K562 (cell line): ENCODE data around the gene PI4KA. TPM values are rescaled to one million over a fixed set of nuclear protein-coding genes. Genes with fewer than 3 reads are reported as not detected.
A peak's percentile ranks its signal among the peaks of the same experiment; 100 is the strongest.

Experiments
- ARID2 ChIP-seq: fragments of 450-650 bp; IDR thresholded peaks from 2 replicates; pipeline ENCODE4 v1.6.1; 2017; ENCODE audit warnings: antibody characterized with exemption, mild to moderate bottlenecking
- CREBBP ChIP-seq: IDR thresholded peaks from one replicate; pipeline ENCODE4 v1.6.1; 2012; ENCODE audit warnings: low read depth, mild to moderate bottlenecking, control low read depth, inconsistent platforms, low read length
- CTCFL ChIP-seq: IDR thresholded peaks from 2 replicates; pipeline ENCODE4 v1.6.1; 2011; ENCODE audit warnings: borderline replicate concordance, low read depth, mild to moderate bottlenecking, moderate library complexity, low read length; ENCODE audit not compliant: insufficient read depth, poor library complexity, severe bottlenecking
- EP300 ChIP-seq: IDR thresholded peaks from 2 replicates; pipeline ENCODE4 v1.6.1; 2012; ENCODE audit warnings: low read length, improper control_type of control experiment
- FOXM1 ChIP-seq, 2 experiments: fragments of 450-650 bp in 1 of 2; sonication (generic) in 1 of 2; formaldehyde crosslinking in 1 of 2; IDR thresholded peaks; 2 replicates each; pipeline versions ENCODE4 v1.6.1 to v1.9.0; 2017 to 2022; ENCODE audit warnings: low read depth in 2 of 2, mild to moderate bottlenecking in 2 of 2, missing genetic modification reagents in 1 of 2, moderate library complexity in 1 of 2
- FOXP1 ChIP-seq: sonication (generic); formaldehyde crosslinking; IDR thresholded peaks from 2 replicates; pipeline ENCODE4 v1.8.0; 2022; ENCODE audit warnings: mild to moderate bottlenecking, missing genetic modification reagents
- ILF3 ChIP-seq: fragments of 450-650 bp; IDR thresholded peaks from 2 replicates; pipeline ENCODE4 v1.6.1; 2018; ENCODE audit warnings: antibody characterized with exemption, mild to moderate bottlenecking, moderate library complexity, borderline replicate concordance
- KHSRP ChIP-seq: fragments of 450-650 bp; IDR thresholded peaks from 2 replicates; pipeline ENCODE4 v1.6.1; 2017
- MIER1 ChIP-seq: fragments of 450-650 bp; IDR thresholded peaks from 2 replicates; pipeline ENCODE4 v1.6.1; 2016; ENCODE audit warnings: antibody characterized with exemption, mild to moderate bottlenecking, low read depth
- NKRF ChIP-seq: fragments of 450-650 bp; IDR thresholded peaks from 2 replicates; pipeline ENCODE4 v1.6.1; 2016; ENCODE audit warnings: borderline replicate concordance
- POLR2AphosphoS5 ChIP-seq: IDR thresholded peaks from 2 replicates; pipeline ENCODE4 v1.6.1; 2011; ENCODE audit warnings: mild to moderate bottlenecking, low read depth, low read length, moderate library complexity; ENCODE audit not compliant: control insufficient read depth, insufficient read depth
- PURB ChIP-seq: sonication (generic); formaldehyde crosslinking; IDR thresholded peaks from 2 replicates; pipeline ENCODE4 v1.9.0; 2021; ENCODE audit warnings: low read depth, mild to moderate bottlenecking, missing genetic modification reagents
- RBM34 ChIP-seq: fragments of 200-400 bp; formaldehyde crosslinking; IDR thresholded peaks from 2 replicates; pipeline ENCODE4 v1.6.1; 2018; ENCODE audit warnings: low read length, borderline replicate concordance; ENCODE audit not compliant: insufficient read depth
- RHOXF2B ChIP-seq: fragments of 250-450 bp; sonication (Bioruptor Pico); conservative IDR thresholded peaks from 2 replicates; pipeline ENCODE4 v1.5.1; 2021
- SIX5 ChIP-seq, 2 experiments: IDR thresholded peaks; 2 replicates each; pipeline ENCODE4 v1.6.1; 2011; ENCODE audit warnings: low read length in 2 of 2, borderline replicate concordance in 1 of 2, low read depth in 1 of 2, mild to moderate bottlenecking in 1 of 2, moderate library complexity in 1 of 2; ENCODE audit not compliant: insufficient read depth in 1 of 2
- THRA ChIP-seq: fragments of 450-650 bp; IDR thresholded peaks from 2 replicates; pipeline ENCODE4 v1.6.1; 2017; ENCODE audit warnings: mild to moderate bottlenecking, moderate library complexity
- TOE1 ChIP-seq, 2 experiments: fragments of 450-650 bp in 1 of 2; sonication (generic) in 1 of 2; formaldehyde crosslinking in 1 of 2; IDR thresholded peaks; 2 replicates each; pipeline versions ENCODE4 v1.7.1 to v1.8.0; 2016 to 2022; ENCODE audit warnings: borderline replicate concordance in 2 of 2, mild to moderate bottlenecking in 2 of 2, antibody characterized with exemption in 1 of 2, inconsistent platforms in 1 of 2, low read depth in 1 of 2, missing genetic modification reagents in 1 of 2, moderate library complexity in 1 of 2
- ZNF584 ChIP-seq: fragments of 200-800 bp; sonication (Bioruptor generic); IDR thresholded peaks from 2 replicates; pipeline ENCODE4 v1.6.1; 2016; ENCODE audit warnings: low read depth, mild to moderate bottlenecking, missing genetic modification characterization, missing compliant biosample characterization
- polyA plus RNA-seq, 8 experiments: library from polyadenylated mRNA; depleted of rRNA in 4 of 8; stranded (reverse) in 5 of 8; unstranded in 3 of 8; fragments of >200 nt; fragmentation: Nextera tagmentation in 2 of 8; fragmentation: Illumina TruSeq in 1 of 8; extraction: Ambion mirVana in 2 of 8; extraction: Trizol in 1 of 8; gene quantifications; 2 replicates each; pipeline versions ENCODE4 v1.2.1 to v1.2.3, GENCODE V29; 2011 to 2014; ENCODE audit warnings: inconsistent platforms in 1 of 8, missing spikeins in 1 of 8
- total RNA-seq, 7 experiments: library from RNA; depleted of rRNA in 6 of 7; stranded (reverse); fragments of >200 nt in 6 of 7; fragmentation: Illumina TruSeq in 2 of 7; extraction: Trizol in 2 of 7; gene quantifications; 2 replicates each; pipeline versions ENCODE4 v1.2.1 to v1.2.3, GENCODE V29; 2011 to 2021; ENCODE audit warnings: low replicate concordance in 1 of 7
- TF ChIP-seq, protein P1 (sequence below): sonication (generic); IDR thresholded peaks from 2 replicates; pipeline ENCODE4 v1.6.1; 2016

PI4KA gene
- total and polyA plus RNA-seq, 9 of the 15 experiments (the other 6 are each of a cell fraction or from before 2014, with no cell fraction given), result 7.3 to 187 (median 84.7) TPM

DNA sequence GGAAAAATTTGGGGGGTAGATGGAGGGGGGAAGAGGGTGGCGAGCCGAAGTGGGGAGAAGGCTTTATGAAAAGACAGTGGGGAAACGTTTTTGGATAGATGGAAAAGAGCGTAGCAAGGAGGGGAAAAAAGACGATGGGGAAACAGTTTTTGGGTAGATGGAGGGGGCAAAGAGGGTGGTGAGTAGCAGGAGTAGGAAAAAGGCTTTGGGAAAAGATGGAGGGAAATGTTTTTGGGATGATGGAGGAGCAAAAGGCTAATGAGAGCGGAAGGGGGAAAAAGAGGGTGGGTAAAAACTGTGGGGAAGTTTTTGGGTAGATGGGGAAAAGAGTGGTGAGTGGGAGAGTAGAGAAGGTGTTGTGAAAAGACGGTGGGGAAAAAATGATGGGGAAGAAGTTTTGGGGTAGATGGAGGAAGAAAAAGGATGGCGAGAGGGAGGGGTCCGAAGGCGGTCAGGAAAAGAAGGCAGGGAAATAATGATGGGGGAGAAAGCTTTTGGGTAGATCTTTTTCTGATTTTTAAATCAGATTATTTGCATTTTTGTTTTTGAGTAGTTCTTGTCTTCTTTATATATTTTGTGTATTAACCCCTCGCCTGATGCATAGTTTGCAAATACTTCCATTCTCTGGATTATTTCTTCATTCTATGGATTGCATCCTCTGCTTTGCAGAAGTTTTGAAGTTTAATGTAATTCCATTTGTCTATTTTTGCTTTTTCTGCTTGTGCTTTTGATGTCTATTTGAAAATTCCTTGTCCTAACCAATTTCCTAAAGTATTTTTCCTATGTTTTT, 200.0 kb downstream of the PI4KA start (continued):
- TF ChIP-seq FOXM1 (IDR thresholded peaks at IDR 0.05; ENCODE audit: low read depth) (no peak), FOXM1 (CRISPR knock-in tag; IDR thresholded peaks at IDR 0.05; ENCODE audit: low read depth) (no peak), MIER1 (no peak), ILF3 (no peak), FOXP1 (no peak), KHSRP (peak; percentile 38; the same call in 1 of the 2 replicates), THRA (no peak), PURB (no peak), TOE1 (IDR thresholded peaks at IDR 0.05; ENCODE audit: borderline replicate concordance) (no peak), TOE1 (CRISPR knock-in tag; IDR thresholded peaks at IDR 0.05; ENCODE audit: borderline replicate concordance, low read depth) (no peak), ARID2 (no peak), SIX5 (IDR thresholded peaks at IDR 0.05; ENCODE audit: borderline replicate concordance in 1 of 2, insufficient read depth in 1 of 2, low read depth in 1 of 2, low read length in 2 of 2) (no peak), EP300 (no peak), ZNF584 (no peak), RHOXF2B (CRISPR knock-in tag) (no peak), RBM34 (no peak), CREBBP (peak; percentile 30), POLR2AphosphoS5 (no peak; the same call in 1 of the 2 replicates), NKRF (no peak), CTCFL (no peak)
- TF ChIP-seq, protein P1, sequence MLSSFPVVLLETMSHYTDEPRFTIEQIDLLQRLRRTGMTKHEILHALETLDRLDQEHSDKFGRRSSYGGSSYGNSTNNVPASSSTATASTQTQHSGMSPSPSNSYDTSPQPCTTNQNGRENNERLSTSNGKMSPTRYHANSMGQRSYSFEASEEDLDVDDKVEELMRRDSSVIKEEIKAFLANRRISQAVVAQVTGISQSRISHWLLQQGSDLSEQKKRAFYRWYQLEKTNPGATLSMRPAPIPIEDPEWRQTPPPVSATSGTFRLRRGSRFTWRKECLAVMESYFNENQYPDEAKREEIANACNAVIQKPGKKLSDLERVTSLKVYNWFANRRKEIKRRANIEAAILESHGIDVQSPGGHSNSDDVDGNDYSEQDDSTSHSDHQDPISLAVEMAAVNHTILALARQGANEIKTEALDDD, result no peak
